ENCODE data around the gene RPL23. TPM values are rescaled to one million over a fixed set of nuclear protein-coding genes. Genes with fewer than 3 reads are reported as not detected.

The RPL23 gene
- total and polyA plus RNA-seq, 9 of the 15 experiments (the other 6 are each of a cell fraction or from before 2014, with no cell fraction given), result 1,745 to 3,667 (median 3,096) TPM

DNA sequence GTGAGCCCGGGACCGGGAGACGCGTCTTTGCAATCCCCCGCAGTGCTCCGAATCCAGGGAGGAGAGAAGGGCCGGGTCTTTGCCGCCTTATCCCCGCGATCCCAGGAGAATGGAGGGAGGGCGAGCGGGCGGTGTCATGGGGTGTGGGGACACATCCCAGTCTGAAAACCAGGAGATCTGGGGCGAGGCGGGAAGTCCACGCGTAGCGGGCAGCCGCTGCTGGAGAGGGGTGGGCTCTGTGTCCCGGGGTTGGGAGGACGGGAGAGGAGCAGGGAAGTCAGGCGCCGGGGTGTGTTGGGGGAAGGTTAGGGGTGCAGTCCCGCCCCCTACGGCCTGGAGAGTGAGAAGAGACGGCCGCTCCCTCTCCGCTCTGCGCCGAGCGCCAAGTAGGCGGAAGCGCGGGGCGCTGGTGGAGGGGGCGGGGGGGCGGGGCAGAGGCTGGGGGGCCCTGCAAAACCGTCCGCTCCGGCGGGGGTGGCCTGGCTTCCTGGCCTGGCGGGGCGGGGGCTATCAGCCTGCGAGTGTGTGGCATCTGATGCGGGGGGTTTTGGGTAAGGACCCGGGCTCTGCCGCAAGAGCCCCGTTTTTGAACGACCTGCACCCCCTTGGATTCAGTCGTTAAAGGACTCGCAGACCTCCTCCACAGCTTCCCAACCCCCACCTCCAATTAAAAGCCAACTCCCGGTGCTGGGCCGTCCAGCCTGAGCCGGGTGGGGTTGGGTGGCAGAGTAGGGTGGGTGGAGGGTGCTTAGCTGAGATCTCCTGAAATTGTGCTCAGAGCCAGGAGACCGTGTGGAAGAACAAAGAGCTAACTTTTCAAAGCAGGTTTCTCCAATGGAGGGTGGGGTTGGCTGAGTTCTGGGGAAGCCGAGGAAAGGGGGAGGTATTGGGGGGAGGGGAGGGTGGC, 17.0 kb upstream of the RPL23 start (continued):
- TF ChIP-seq, protein P1, sequence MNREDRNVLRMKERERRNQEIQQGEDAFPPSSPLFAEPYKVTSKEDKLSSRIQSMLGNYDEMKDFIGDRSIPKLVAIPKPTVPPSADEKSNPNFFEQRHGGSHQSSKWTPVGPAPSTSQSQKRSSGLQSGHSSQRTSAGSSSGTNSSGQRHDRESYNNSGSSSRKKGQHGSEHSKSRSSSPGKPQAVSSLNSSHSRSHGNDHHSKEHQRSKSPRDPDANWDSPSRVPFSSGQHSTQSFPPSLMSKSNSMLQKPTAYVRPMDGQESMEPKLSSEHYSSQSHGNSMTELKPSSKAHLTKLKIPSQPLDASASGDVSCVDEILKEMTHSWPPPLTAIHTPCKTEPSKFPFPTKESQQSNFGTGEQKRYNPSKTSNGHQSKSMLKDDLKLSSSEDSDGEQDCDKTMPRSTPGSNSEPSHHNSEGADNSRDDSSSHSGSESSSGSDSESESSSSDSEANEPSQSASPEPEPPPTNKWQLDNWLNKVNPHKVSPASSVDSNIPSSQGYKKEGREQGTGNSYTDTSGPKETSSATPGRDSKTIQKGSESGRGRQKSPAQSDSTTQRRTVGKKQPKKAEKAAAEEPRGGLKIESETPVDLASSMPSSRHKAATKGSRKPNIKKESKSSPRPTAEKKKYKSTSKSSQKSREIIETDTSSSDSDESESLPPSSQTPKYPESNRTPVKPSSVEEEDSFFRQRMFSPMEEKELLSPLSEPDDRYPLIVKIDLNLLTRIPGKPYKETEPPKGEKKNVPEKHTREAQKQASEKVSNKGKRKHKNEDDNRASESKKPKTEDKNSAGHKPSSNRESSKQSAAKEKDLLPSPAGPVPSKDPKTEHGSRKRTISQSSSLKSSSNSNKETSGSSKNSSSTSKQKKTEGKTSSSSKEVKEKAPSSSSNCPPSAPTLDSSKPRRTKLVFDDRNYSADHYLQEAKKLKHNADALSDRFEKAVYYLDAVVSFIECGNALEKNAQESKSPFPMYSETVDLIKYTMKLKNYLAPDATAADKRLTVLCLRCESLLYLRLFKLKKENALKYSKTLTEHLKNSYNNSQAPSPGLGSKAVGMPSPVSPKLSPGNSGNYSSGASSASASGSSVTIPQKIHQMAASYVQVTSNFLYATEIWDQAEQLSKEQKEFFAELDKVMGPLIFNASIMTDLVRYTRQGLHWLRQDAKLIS (CRISPR knock-in tag; IDR thresholded peaks at IDR 0.05), result no peak
- TF ChIP-seq CBX2 (IDR thresholded peaks at IDR 0.05; ENCODE audit: insufficient read depth, low read length, poor library complexity, severe bottlenecking), result no peak
- TF ChIP-seq CTBP1 (IDR thresholded peaks at IDR 0.05; ENCODE audit: borderline replicate concordance), result no peak
- TF ChIP-seq MAFF (IDR thresholded peaks at IDR 0.05; ENCODE audit: low read length), result no peak
- TF ChIP-seq, protein P2, sequence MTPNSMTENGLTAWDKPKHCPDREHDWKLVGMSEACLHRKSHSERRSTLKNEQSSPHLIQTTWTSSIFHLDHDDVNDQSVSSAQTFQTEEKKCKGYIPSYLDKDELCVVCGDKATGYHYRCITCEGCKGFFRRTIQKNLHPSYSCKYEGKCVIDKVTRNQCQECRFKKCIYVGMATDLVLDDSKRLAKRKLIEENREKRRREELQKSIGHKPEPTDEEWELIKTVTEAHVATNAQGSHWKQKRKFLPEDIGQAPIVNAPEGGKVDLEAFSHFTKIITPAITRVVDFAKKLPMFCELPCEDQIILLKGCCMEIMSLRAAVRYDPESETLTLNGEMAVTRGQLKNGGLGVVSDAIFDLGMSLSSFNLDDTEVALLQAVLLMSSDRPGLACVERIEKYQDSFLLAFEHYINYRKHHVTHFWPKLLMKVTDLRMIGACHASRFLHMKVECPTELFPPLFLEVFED (CRISPR knock-in tag; conservative IDR thresholded peaks at IDR 0.05), result no peak
- no peak for TF ChIP-seq EP300 (IDR thresholded peaks at IDR 0.05; ENCODE audit: low read length)
- TF ChIP-seq, protein P3, sequence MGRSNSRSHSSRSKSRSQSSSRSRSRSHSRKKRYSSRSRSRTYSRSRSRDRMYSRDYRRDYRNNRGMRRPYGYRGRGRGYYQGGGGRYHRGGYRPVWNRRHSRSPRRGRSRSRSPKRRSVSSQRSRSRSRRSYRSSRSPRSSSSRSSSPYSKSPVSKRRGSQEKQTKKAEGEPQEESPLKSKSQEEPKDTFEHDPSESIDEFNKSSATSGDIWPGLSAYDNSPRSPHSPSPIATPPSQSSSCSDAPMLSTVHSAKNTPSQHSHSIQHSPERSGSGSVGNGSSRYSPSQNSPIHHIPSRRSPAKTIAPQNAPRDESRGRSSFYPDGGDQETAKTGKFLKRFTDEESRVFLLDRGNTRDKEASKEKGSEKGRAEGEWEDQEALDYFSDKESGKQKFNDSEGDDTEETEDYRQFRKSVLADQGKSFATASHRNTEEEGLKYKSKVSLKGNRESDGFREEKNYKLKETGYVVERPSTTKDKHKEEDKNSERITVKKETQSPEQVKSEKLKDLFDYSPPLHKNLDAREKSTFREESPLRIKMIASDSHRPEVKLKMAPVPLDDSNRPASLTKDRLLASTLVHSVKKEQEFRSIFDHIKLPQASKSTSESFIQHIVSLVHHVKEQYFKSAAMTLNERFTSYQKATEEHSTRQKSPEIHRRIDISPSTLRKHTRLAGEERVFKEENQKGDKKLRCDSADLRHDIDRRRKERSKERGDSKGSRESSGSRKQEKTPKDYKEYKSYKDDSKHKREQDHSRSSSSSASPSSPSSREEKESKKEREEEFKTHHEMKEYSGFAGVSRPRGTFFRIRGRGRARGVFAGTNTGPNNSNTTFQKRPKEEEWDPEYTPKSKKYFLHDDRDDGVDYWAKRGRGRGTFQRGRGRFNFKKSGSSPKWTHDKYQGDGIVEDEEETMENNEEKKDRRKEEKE (IDR thresholded peaks at IDR 0.05; ENCODE audit: borderline replicate concordance in 1 of 2, control insufficient read depth in 1 of 2, low read depth in 2 of 2, low read length in 1 of 2), result no peak
- TF ChIP-seq SAFB (IDR thresholded peaks at IDR 0.05; ENCODE audit: borderline replicate concordance, low read depth, low read length), result no peak
- TF ChIP-seq PHB (CRISPR knock-in tag; IDR thresholded peaks at IDR 0.05), result no peak
- no peak for TF ChIP-seq ZZZ3 (IDR thresholded peaks at IDR 0.05)
- TF ChIP-seq, protein P4, sequence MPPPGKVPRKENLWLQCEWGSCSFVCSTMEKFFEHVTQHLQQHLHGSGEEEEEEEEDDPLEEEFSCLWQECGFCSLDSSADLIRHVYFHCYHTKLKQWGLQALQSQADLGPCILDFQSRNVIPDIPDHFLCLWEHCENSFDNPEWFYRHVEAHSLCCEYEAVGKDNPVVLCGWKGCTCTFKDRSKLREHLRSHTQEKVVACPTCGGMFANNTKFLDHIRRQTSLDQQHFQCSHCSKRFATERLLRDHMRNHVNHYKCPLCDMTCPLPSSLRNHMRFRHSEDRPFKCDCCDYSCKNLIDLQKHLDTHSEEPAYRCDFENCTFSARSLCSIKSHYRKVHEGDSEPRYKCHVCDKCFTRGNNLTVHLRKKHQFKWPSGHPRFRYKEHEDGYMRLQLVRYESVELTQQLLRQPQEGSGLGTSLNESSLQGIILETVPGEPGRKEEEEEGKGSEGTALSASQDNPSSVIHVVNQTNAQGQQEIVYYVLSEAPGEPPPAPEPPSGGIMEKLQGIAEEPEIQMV (tag; conservative IDR thresholded peaks at IDR 0.05; ENCODE audit: low read depth), result no peak
